ENCODE measurements around the gene SAC3D1. TPM values are rescaled to one million over a fixed set of nuclear protein-coding genes. Genes with fewer than 3 reads are reported as not detected.

SAC3D1 gene
- total RNA-seq, 4 donors from 2014 or later = 4.0 to 22.0 (median 7.0) TPM

DNA sequence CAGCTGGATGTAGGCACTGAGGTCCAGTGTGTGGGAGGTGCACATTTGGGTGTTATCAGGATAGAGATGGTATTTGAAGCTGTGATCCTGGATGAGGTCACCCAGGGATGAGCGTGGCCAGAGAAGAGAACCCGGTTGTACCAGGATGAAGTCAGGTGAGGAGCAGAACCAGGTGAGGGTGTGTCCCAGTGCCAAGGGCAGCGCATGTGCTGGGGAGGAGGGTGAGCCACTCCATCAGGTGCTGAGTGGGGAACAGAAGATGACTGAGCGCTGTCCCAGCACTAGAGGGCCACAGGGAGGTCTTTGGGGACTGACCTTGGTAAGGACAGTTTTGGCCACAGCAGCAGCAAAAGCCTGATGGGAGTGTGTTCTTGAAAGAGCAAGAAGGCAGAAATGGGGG, 24.3 kb upstream of the SAC3D1 start:
- TF ChIP-seq, protein P1, sequence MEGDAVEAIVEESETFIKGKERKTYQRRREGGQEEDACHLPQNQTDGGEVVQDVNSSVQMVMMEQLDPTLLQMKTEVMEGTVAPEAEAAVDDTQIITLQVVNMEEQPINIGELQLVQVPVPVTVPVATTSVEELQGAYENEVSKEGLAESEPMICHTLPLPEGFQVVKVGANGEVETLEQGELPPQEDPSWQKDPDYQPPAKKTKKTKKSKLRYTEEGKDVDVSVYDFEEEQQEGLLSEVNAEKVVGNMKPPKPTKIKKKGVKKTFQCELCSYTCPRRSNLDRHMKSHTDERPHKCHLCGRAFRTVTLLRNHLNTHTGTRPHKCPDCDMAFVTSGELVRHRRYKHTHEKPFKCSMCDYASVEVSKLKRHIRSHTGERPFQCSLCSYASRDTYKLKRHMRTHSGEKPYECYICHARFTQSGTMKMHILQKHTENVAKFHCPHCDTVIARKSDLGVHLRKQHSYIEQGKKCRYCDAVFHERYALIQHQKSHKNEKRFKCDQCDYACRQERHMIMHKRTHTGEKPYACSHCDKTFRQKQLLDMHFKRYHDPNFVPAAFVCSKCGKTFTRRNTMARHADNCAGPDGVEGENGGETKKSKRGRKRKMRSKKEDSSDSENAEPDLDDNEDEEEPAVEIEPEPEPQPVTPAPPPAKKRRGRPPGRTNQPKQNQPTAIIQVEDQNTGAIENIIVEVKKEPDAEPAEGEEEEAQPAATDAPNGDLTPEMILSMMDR (IDR thresholded peaks at IDR 0.05; ENCODE audit: low read depth) = no peak

DNA sequence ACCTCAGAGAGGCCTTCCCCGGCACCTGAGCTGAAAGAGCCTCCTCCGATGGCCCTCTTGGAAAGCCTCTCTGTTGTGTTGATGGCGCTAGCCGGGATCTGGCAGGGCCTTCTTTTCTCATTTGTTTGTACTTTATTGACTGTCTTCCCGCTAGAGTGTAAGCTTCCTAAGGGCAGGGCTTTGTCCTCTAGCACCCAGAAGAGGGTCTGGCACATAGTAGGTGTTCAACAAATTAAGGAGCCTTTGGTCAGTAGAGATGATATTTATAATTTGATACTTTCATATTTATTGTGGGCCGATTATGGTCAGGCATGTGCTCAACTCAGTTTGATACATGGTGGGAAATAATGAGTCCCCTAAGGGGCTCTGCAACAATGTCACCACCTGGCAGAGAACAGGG, 23.1 kb upstream of the SAC3D1 start:
- TF ChIP-seq, protein P1 (IDR thresholded peaks at IDR 0.05; ENCODE audit: low read depth) = no peak

DNA sequence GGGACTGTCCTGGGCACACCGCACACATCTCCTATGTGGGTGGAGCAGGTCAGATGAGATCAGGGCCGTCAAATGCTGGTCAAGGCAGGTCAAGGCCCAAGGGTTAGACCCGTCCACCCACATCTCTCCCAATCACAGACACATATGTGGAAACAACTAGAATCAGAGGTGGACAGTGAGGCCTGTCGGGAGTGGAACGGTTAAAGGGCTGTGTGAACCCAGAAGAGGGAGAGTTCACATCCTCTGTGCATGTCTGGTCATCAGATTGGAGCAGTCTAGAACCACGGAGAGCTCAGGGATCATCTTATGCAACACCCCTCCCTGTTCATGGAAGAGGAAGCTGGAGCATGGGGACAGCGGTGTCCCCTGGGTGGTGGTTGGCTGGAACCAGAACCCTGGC, 21.2 kb upstream of the SAC3D1 start:
- TF ChIP-seq, protein P1 (IDR thresholded peaks at IDR 0.05; ENCODE audit: low read depth) = no peak

DNA sequence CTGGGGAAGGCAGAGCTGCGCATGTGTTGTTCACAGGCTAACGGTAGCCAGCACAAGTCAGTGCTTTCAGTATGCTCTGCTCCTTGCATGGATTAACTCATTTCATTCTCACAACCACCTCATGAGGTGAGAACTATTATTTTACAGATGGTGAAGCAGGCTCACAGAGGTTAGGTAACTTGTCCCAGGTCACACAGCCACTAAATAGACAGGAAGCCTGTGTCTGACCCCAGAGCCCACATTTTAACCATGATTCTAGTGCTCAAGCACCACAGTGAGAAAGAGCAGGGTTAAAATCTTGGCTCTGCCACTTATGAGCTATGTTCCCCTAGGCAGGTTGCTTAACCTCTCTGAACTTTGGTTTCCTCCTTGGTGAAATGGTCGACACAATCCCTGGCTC, 20.0 kb upstream of the SAC3D1 start:
- TF ChIP-seq, protein P1 (IDR thresholded peaks at IDR 0.05; ENCODE audit: low read depth) = no peak

DNA sequence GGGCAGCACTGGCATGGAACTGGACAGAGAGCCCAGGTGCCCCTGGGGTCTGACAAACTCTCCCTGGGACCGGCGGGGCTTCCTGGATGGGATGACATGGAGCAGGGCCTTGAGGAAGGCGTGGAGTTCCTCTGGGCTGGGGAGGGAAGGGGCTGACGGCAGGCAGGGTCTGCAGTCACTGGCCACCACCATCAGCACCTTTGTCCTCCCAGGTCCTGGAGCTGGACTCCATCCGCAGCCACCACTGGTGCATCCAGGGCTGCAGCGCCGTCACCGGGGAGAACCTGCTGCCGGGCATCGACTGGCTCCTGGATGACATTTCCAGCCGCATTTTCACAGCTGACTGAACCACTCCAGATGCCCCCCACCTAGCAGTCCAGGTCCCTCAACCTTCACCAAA, 19.5 kb upstream of the SAC3D1 start:
- TF ChIP-seq, protein P1 (IDR thresholded peaks at IDR 0.05; ENCODE audit: low read depth) = no peak

DNA sequence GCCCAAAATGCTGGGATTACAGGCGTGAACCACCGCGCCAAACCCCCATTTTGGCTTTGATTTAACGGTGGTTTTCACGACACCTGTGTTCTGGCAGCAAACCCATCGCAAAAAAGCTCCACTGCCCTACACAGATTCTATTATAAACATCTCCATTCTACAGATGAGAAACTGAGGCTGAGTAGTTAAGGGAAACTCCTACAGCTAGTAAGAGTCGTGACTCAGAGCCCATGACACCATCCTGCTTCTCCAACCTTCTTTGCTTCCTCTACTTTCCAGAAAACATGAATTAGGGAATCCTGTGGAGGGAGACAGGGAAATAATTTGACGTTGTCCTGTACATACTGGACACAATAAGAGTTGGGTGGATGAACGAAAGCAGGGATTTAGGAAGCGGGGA, 14.2 kb upstream of the SAC3D1 start:
- TF ChIP-seq, protein P1 (IDR thresholded peaks at IDR 0.05; ENCODE audit: low read depth) = no peak

DNA sequence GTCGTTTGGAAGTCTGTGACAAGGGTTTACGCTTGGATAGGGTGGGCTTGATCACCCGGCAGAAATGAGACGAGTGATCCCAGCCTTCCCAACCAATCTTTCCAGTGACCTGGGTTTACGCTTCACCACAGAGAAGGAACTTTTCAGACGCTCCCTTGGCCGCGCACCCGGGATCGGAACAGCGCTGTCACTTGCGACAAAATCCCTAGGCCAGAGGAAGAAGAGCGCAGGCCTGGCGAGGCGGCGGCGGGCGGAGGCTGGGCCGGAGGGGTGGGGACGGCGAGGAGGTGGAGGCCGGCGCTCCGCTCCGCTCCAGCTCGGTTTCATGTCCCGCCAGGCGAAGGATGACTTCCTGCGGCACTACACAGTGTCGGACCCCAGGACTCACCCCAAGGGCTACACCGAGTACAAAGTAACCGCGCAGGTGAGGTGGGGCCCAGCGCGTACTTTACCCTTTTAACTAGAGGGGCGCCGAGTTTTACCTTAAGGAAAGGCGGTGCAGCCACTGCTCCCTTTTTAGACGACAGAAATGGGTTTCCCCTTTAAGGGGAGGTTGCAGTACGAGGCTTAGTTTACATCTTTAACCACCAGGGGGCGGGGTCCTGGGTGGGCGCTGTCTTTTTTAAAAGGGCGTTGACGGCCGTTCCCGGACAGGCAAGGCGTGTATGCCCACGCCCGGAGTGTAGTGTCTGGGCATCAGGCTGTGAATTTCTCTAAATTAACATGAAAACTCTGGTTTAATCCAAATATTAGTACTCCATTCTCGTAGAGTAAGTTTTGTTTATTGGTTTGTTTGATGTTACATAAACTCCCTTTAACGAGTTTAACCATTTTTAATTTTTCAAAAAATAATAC, 13.6 kb upstream of the SAC3D1 start, which contains the start of gene SNX15:
Gene SNX15 (plus strand): TSS at position 227 of the 855 bp plus-strand sequence. CDS start 99 bp downstream, at position 326.
- TF ChIP-seq, protein P1 (IDR thresholded peaks at IDR 0.05; ENCODE audit: low read depth) = no peak
